Head of caudate nucleus (tissue), 42 donors: ENCODE data around the gene ZNF775.

Source experiments
- DNase-seq, 42 donors: peaks; one replicate each; pipeline versions ENCODE4 v3.0.0 to v3.0.0-alpha.2; 2020 to 2021; ENCODE audit warnings: mixed read lengths in 7 of 42
- intact Hi-C: fragments of 100-400 bp; cut with DNase I; formaldehyde crosslinking; loops from one replicate; pipeline ENCODE4 v1.15.0; 2022

The ZNF775 gene

GRCh38 chr7:150343225-150343624 lies 35.9 kb upstream of the ZNF775 start:
- no peak for DNase-seq
- intact Hi-C loops = no loop called here

GRCh38 chr7:150344299-150344698 lies 34.8 kb upstream of the ZNF775 start:
- intact Hi-C loops = no loop called here
- no peak for DNase-seq

GRCh38 chr7:150345012-150345411 lies 34.1 kb upstream of the ZNF775 start:
- intact Hi-C loops = no loop called here
- no peak for DNase-seq

- DNase-seq = no peak
- intact Hi-C loops = no loop called here
Observed at GRCh38 chr7:150346922-150347321, 32.2 kb upstream of the ZNF775 start.

- intact Hi-C loops = no loop called here
- no peak for DNase-seq
Observed at GRCh38 chr7:150351587-150352194, 27.4 kb upstream of the ZNF775 start.

GRCh38 chr7:150355666-150356059 lies 23.5 kb upstream of the ZNF775 start:
- intact Hi-C loops = no loop called here
- DNase-seq = no peak

- intact Hi-C loops = no loop called here
- DNase-seq = no peak
Observed at GRCh38 chr7:150356265-150356897, 22.7 kb upstream of the ZNF775 start.

GRCh38 chr7:150357270-150357669 lies 21.9 kb upstream of the ZNF775 start:
- DNase-seq = no peak
- intact Hi-C loops = no loop called here

- intact Hi-C loops = loop anchor here (2.0 kb wide), 1 partner anchor 33 kb away; no protein-coding TSS in a partner anchor
- no peak for DNase-seq
Observed at GRCh38 chr7:150357771-150358427, 21.2 kb upstream of the ZNF775 start.

GRCh38 chr7:150358433-150358832 lies 20.7 kb upstream of the ZNF775 start:
- intact Hi-C loops = loop anchor here (2.0 kb wide), 1 partner anchor 32 kb away; no protein-coding TSS in a partner anchor
- DNase-seq = no peak

- intact Hi-C loops = loop anchor here (2.0 kb wide), 1 partner anchor 32 kb away; no protein-coding TSS in a partner anchor
- DNase-seq = no peak
Observed at GRCh38 chr7:150358988-150359621, 20.0 kb upstream of the ZNF775 start.

- DNase-seq = no peak
- intact Hi-C loops = loop anchor here (2.0 kb wide), 1 partner anchor 31 kb away; no protein-coding TSS in a partner anchor
Observed at GRCh38 chr7:150359622-150360362, 19.3 kb upstream of the ZNF775 start.

GRCh38 chr7:150360363-150361058 lies 18.6 kb upstream of the ZNF775 start:
- DNase-seq = no peak
- intact Hi-C loops = no loop called here

GRCh38 chr7:150361402-150361801 lies 17.7 kb upstream of the ZNF775 start:
- DNase-seq = no peak
- intact Hi-C loops = no loop called here

- intact Hi-C loops = no loop called here
- no peak for DNase-seq
Observed at GRCh38 chr7:150361807-150362621, 17.1 kb upstream of the ZNF775 start.

GRCh38 chr7:150363370-150363769 lies 15.8 kb upstream of the ZNF775 start:
- no peak for DNase-seq
- intact Hi-C loops = no loop called here

- no peak for DNase-seq
Observed at GRCh38 chr7:150363872-150364271, 15.3 kb upstream of the ZNF775 start.

GRCh38 chr7:150365194-150365593 lies 13.9 kb upstream of the ZNF775 start:
- intact Hi-C loops = loop anchor here (5.0 kb wide), 1 partner anchor 42 kb away; a partner anchor contains a TSS
- DNase-seq = no peak

More at GRCh38 chr7:150363872-150364271, 15.3 kb upstream of the ZNF775 start:
- intact Hi-C loops = no loop called here
